NCI-H1694 (cell line): ENCODE measurements around the gene SMOC2.

Source experiments
- DNase-seq: peaks from one replicate; lab custom pipeline; 2025; lab: John Stamatoyannopoulos, UW

Gene SMOC2

DNA sequence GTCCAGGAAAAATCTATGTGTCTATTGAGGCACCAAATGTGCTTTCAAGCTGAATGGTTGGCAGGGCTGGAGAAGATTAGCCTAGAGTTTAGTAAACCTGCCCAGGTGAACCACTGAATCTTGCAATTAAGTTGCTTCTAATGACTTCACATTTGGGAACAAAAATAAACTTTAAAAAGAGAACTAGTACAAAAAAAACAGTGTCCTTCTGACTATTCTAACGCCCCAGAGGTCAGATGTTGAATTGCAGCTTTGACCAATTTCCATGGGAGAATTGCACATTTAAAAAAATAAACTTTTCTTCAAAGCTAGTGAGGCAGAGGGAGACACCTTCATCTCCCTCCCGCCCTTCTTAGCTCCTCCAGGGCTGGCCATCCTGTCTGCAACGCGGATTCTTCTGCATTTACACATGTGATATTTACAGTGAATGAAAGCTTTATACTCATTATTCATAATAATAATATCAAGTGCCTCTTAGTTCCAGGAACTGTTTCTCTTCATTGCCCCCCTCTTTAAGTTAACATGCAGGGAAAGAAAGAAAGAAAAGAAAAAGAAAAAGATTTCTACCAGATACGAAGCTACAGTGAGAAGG lies 270.2 kb downstream of the SMOC2 start:
- no peak for DNase-seq

DNA sequence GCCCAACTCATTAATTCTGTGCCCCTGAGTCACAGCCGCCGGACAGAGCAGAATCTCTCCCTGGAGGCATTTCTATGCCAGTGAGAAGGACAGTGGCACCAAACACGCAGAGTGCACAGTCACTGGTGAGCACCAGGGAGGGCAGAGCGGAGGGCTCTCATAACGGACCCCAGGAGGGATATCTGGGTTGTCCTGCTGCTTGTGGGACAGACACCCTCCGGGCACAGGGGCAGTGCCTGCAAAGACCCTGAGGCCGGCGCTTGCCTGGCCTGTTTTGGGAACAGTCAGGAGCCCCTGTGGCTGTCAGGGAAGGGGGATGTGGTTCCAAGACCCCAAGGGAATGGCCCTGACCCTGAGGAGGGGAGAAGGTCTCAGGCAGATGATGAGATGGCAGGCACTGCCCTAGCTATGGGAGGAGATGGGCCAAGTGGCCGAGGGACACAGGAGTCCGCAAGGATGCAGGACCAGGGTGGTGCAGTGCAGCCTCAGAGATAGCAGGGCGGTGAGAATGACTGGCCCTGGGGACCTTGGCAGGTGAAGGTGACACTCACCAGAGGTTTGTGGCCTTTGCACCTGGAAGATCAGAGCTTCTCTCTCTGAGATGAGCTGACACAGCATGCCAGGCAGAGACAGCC lies 270.8 kb downstream of the SMOC2 start:
- DNase-seq = no peak

DNA sequence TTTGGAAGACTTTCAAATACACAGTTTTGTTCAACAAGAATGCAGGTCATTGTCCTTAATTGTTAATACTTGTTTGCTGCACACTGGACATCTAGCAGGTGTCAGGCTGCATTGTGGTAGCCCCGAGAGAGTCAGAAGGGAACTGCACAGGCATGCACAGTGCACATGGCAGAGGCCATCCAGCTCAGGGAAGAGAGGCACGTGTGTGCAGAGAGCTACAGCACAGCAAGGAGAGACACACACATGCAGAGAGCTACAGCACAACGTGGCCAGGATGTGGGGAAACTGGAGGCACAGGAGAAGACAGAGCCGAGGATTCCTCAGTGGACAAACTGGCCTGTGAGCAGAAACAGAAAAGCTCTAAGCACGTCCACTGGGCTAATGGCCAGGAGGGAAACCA lies 272.0 kb downstream of the SMOC2 start:
- no peak for DNase-seq

DNA sequence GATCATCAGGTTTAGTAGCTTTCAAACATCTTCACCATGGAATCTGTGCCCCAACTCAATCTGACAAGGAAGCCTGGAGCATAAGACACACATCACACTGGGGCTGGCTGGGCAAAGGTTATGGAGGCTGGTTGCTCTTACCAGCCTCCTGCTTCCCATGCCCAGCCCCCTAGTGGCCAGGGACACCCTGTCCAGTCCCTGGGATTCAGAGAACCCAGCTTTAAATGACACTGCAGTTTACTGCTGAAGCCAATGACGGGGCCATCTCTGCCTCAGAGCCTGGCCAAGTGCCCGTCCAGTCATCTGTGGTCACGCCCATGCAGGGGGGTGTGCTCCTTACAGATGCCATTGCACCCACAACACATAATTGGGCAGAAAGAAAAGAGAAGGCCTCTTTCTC lies 272.9 kb downstream of the SMOC2 start:
- no peak for DNase-seq

DNA sequence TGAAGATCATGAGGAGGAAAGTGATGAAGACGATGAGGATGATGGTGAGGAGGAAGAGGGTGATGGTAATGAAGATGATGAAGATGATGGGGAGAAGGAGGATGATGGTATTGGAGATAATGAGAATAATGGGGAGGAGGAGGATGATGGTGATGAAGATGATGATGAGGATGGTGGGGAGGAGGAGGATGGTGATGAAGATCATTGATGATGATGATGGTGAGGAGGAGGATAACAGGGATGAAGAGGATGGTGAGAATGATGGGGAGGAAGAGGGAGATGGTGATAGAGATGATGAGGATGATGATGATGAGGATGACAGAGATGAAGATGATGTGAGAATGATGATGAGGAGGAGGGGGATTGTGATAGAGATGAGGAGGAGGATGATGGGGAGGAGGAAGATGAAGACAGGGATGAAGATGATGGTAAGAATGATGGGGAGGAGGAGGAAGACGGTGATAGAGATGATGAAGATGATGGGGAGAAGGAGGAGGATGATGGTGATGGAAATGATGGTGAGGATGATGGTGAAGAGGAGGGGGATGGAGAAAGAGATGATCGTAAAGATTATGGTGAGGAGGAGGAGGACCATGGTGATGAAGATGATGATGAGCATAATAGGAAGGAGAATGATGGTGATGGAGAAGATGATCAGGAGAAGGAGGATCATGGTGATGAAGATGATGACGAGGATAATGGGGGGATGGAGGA lies 273.7 kb downstream of the SMOC2 start:
- DNase-seq = no peak

DNA sequence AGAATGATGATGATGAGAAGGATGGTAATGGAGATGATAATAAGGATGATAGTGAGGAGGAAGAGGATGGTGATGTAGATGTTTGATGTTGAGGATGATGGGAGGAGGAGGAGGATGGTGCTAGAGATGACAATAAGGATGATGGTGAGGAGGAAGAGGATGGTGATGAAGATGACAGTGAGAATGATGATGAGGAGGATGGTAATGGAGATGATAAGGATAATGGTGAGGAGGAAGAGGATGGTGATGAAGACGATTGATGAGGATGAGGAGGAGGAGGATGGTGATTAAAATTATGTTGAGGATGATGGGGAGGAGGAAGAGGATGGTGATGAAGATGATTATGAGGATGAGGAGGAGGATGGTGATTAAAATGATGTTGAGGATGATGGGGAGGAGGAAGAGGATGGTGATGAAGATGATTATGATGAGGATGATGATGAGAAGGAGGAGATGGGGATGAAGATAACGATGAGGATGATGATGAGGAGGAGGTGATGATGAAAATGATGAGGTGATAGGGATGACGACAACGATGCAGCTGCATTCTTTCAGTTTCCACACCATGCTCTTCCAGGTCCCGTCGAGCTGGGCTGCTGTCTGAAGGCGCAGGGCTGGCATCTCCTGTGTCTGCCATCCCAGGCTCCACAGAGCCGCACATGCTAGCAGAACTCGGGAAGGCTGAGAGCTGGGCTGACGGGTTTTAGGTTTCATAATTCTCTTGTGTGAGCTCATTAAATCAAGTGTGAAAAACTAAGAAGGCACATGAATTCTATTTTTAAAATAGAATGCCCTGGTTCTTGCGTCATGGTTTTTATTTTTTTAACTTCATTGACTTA lies 274.9 kb downstream of the SMOC2 start:
- no peak for DNase-seq

DNA sequence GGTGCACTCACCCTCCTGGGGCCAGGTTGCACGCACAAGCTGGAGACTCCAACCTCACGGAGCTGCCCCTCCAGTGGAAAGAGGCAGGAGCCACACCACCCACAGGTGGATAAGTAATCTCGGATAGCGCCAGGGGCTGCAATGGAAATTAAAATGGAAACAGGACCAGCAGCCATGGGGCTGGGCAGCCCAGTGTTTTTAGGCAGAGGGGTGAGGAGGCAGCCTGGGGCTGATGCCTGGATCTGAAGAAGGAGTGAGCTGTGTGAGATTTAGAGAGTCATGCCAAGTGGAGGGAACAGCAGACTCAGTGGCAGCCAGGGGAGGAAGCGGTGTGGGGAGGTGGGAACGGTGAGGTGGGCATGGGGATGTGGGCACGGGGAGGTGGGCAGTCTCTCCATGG lies 275.6 kb downstream of the SMOC2 start:
- no peak for DNase-seq

DNA sequence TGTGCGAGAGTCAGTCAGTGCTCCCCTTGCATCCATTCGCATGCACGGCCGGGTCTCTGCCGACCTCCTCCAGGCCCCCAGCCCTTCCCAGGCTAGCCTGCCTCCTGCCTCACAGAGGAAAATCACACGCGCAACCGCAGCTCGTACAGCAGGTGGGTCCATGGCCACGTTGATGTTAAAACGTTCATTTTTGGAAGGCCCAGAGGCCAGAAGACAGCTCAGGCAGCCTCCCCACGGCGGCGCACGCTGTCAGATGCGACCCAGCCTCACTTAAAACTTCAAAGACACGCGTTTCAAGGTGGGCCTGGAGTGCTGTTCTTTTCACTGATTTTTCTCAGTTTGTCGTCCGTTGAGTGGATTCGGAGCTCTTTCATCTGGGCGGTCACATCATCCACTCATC lies 276.5 kb downstream of the SMOC2 start:
- no peak for DNase-seq
